Ecto neural progenitor cell (in vitro differentiated cells): ENCODE measurements around the gene THSD4.
"Not testable (repeated sequence)": the region's sequence is repeated elsewhere in the genome, so short reads cannot be mapped to it uniquely, and the experiment has no call there.

Source experiments
- DNase-seq: peaks from one replicate; pipeline ENCODE4 v3.0.0-alpha.2; 2018; ENCODE audit warnings: low spot score

The THSD4 gene

DNA sequence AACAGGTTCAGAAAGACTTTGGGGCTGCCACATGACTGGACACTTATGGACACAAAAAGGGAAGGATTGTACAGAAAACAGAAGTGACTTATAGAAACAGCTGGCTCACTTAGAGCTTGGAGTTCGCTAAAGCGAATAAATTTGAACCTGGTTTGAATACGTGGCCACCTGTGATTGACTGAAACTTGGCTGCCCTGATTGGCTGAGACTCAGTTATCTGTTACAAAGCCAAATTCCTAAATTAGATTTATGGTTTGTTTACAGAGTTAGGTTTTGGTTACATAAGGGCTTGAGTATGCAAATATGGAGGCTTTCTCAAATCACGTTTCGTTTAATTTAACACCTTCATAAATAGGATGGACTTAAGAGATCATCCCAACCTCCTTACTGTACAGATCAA lies 270.2 kb downstream of the THSD4 start:
- DNase-seq = no peak

DNA sequence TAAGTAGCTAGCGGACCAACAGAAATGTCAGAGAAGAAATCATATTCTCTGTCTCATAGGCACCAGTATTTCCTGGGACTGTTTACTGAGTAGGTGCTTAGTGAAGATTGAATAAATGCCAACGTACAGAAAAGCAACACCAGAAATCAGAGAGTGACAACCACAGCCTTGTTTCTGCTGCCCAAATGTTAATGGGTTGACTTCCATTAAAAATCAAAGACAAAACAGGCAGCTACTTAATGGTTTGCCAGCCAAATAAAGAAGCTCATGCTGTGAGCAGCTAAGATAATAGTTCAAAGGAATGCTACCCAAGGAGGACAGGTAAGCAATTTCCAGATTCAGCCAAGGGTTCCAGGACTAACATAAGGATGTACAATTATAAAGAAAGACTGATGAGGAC lies 270.7 kb downstream of the THSD4 start:
- DNase-seq = no peak

DNA sequence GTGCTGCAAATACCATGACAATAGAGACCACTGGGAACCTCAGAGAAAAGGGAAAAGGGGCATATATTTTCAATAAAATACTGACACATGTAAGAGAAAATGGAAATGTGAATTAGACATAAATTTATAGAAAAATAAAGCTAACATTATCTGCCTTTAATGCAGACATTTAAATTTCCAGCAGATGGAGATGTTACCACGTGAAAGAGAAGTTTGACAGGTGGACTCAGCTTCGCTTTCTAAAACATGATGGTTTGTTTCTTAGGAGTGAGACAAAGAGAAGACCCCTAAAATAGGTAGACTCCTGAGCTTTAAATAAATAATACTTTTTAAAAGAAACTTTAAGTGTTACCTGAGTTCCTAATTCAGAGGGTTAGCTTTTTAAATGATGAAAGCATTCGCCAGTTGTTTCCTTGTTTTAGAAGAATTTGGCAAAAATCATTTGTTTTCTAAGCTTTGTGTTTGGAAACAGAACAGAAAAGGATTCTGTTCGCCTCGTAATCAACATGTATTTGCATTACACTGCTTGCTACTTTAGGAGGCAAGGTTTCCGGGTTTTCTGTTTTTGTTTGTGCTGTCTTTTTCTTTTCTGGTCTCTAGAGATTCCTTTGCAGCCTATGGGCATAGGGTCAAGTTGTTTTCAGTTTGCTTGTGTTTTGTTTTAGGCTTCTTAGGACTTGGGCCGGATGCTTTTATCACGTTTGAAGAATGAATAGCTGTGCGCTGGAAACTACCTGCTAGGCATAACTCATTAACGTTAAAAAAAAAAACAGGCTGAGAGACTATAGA lies 271.4 kb downstream of the THSD4 start:
- DNase-seq = no peak

DNA sequence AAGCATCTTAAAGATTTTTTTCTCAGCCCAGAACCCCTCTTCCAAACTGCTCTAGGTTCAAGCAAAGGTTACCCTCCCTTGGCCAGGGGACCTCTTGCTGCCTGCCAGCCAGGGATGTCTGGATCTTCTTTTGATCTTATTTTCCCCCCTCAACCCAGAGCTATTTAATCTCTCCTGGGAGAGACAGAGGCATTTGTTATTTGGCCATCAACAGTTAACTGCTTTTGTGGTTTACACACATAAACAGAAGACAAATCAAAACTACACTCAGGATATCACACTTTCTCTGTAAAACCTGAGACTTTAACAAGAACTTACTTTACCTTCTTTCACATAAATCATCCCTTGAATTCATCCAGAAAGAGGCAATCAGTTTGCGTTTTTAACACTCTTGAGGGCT lies 272.5 kb downstream of the THSD4 start:
- DNase-seq = no peak

GRCh38 chr15:71390096-71390495 lies 274.8 kb downstream of the THSD4 start:
- no peak for DNase-seq

DNA sequence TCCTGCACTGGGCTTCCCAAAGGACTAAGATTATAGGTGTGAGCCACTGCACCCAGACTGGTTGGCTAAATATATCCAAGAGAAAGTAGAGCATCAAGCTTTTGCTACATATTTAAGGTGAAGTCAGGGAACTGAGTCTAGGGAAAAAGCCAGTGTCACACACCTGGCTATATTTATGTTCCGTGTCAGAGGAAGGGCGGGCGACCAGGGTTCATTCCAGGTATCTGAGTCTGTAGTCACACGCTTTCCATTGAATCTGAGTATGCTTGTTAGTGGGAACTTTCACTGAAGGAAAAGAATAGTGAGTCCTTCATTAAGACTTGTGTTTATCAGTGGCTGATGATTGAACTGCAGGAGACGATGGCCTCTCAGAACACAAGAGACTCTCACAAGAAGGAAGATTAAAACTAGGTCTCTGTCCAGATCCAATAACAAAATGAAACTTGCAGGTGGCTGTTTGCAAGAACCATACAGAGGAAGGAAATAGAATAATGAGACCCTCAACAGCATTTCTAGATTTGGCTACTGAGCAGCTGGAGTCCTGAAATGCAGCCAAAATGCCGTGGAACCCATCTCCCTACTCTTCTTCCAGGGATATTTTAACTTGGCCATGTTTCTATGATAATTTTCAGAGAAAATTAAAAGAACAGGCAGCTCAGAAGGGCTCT lies 276.3 kb downstream of the THSD4 start:
- no peak for DNase-seq

DNA sequence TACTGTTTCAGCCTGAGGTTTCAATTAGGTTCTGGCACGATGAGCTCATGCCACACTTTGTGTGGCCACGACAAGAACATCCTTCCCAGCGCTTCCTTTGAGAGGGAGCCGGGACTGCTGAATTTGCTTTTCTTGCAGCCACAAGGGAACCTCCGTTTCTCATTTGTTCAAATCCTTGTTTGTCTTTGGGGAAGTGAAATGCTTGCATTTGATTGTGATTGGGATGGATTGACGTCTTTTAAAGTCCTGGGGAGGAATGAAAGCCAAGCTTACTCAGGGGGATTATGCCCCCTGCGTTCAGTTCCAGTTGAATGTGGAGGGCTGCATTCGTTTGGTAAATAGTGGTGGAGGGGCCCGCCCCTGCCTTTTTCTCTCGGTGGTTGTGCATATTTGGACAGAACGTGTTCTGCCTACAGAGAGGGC lies 277.6 kb downstream of the THSD4 start:
- no peak for DNase-seq

DNA sequence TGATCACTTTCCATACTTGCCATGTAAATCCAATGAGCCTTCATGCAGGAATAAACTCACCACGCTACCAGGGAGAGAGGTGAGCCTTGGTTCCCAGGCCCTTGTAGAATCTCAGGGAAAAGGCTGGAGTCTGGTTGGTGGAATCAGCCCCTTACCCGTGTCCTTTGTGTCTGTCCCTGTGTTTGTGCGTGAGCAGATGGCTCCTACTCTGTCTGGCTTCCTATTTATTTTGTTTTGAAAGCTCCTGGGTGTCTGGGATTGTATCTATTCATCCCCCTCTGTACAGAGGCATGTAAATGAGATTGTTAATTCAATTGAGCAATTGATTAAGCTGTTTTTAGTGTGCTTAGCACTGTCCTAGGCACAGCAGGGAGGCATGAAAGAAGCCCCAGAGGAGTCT lies 278.1 kb downstream of the THSD4 start:
- DNase-seq = no peak

GRCh38 chr15:71396536-71397125 lies 281.4 kb downstream of the THSD4 start:
- no peak for DNase-seq

GRCh38 chr15:71397377-71397776 lies 282.1 kb downstream of the THSD4 start:
- DNase-seq = no peak

GRCh38 chr15:71400294-71400693 lies 285.0 kb downstream of the THSD4 start:
- DNase-seq = no peak

GRCh38 chr15:71401728-71402127 lies 286.5 kb downstream of the THSD4 start:
- DNase-seq = not testable (repeated sequence)

DNA sequence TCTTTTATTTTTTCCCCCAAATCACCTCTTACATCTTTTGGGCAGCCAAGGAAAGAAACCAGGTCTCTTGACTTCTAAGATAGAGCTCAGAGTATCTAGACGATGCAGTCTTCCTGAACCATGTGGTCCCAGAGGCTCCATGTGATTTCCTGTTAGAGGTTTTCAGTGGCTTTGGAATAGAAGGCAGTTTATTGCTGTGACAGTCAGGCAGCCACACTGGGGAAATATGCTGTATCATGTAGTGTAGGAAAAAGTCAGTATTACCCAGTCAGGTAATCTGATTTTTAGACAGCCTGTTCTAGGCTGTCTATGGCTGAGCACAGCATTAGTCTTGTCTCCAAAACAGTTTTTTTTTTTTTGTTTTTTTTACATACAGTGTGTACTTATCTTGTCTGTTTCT lies 294.3 kb downstream of the THSD4 start:
- no peak for DNase-seq

DNA sequence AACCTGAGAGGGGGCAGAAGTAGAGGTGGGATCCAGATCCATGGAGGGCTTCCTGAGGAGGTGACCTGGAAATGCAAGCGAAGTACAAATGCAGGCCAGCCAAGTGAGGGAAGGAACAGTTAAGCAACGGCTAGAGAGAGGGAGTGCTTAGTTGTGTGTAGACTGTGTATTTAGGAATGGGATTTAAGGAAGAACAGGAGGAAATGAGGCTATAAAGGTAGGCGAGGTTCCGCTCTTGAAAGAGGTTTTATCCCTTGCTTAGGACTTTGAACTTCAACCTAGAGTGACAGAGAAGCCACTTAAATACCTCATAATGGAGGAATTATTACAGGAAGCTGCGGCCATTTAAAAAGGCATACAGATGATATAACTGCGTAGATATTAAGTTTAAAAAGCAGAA lies 295.1 kb downstream of the THSD4 start:
- no peak for DNase-seq

GRCh38 chr15:71411538-71412482 lies 296.5 kb downstream of the THSD4 start:
- DNase-seq = no peak

- no peak for DNase-seq
Observed at GRCh38 chr15:71413419-71413818, 298.1 kb downstream of the THSD4 start.

GRCh38 chr15:71414853-71415252 lies 299.6 kb downstream of the THSD4 start:
- no peak for DNase-seq

DNA sequence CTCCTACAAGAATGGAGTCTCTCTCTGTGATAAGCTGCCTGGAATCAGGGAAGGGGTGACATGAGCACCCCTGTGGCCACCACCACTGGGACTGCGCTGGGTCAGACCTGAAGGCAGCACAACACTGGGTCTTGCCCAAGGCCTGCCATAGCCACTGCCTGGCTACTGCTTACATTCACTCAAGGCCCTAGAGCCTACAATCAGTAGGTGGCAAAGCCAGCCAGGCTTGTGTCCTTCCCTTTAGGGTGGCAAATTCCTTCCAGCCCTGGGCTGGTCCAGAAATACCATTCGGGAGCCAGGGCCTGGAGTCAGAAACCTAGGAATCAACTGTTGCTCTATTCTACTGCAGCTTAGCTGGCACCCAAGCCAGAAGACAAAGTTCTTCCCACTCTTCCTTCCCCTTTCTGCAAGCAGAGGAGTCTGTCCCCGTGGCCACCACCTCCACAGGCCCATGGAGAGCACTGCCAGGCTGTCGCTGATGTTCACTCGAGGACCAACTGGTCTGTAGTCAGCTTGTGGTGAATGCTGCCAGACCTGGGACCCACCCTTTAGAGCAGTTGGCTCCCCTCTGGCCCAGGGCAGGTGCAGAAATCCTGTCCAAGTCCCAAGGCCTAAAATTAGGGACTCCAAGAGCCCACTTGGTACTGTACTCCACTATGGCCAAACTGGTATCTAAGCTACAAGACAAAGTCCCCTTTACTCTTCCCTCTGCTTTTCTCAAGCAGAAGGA lies 307.4 kb downstream of the THSD4 start:
- no peak for DNase-seq

DNA sequence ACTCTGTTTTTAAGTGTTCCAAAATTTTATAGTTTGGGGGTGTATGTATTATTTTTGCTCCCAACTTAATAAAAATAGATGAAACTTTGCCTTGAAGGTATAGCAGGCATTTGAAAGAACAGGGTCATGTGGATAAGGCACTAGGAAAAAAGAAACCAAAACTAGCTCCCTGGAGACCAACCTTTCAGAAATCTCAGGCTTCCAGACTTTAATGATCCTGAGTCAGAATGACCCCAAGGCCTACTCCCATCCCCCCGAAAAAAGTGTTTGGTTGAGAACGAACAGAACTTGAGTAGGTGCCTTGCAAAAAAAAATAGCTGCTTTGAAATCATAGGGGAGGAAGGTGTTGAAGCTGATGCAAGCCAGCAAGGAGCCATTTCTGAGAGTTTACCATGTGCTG lies 309.5 kb downstream of the THSD4 start:
- DNase-seq = no peak

GRCh38 chr15:71425388-71425787 lies 310.1 kb downstream of the THSD4 start:
- no peak for DNase-seq

DNA sequence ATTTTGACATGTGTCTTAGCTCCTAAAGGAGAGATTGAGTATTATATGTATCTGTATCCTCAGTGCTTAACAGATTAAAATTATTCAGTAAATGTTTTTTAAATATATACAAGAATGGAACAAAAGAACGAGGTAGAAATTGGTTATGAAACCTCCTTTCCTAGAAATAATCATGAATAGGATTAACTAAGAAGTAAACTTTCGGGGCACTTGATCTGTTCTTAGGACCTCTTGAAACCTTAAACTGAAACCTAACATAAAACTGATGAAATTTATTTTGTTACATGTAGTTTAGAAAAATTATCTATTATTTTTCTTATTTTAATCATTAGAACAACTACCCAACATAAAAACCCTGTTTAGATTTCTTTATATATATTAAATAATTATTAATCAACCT lies 311.5 kb downstream of the THSD4 start:
- DNase-seq = no peak

DNA sequence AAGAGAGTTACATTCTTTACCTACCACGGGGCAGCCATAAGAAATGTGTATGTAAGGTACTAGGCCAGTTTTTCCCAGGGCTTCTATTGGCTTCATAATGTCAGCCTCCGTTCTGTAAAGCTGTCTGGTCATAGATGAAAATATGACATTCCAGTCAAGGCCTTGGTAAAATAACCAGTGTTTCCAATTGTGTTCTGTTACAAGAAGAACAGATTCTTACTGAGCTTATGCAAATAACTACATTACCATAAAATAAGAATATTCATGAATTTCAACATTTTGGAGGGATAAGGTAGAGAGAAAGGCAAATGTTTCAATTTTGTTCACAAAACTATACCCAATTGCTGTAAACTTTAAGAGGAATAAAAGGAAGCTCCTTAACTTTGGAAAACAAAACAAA lies 315.5 kb downstream of the THSD4 start:
- DNase-seq = no peak
